Measurements from ENCODE around the gene GPRIN1. TPM values are rescaled to one million over a fixed set of nuclear protein-coding genes. Genes with fewer than 3 reads are reported as not detected.
"Not testable (repeated sequence)": the region's sequence is repeated elsewhere in the genome, so short reads cannot be mapped to it uniquely, and the experiment has no call there.

GPRIN1 gene
- polyA plus RNA-seq, 1 experiment = 4.0 TPM

DNA sequence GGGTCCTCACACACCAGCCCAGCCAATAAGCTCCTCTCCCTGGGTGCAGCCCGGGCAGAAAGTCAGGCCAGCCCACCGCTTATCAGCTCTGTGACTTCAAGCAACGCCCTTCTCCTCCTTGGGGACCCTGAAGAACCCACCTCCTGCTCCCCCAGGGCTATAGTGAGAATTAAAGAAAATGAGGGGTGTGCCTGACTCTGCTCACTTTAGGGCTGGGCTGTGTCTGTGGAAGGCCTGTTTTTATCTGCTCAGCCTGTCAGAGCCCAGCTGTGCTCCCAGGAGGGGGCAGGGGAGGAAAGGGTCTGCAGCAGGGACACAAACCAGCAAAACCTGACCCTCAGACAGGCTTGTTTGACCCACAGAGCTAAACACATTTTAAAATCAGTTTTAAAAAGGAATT is 3.9 kb downstream of the GPRIN1 start:
- Histone ChIP-seq H3K27me3 (ENCODE audit: control insufficient read depth, insufficient read depth, low read length) (no peaks in the 10 kb centered on the region), H3K9me3 (ENCODE audit: control insufficient read depth, insufficient read depth, low read length) (no peaks in the 10 kb centered on the region), H3K27ac (ENCODE audit: low read depth, low read length) (peak overlapping the region; percentile 11), H3K4me3 (ENCODE audit: low read depth, low read length) (no peak overlapping the region)
- no peak for DNase-seq (ENCODE audit: low read depth, low spot score)
- CTCF ChIA-PET = interaction anchor here (1.4 to 1.6 kb wide), 3 partner anchors 31 to 55 kb away, joined by 4 to 5 read pairs (median 4); no protein-coding TSS in a partner anchor
- TF ChIP-seq CTCF (IDR thresholded peaks at IDR 0.05; ENCODE audit: low read depth, low read length) = no peak
- POLR2A ChIA-PET = no interaction called here

- ChIA-PET POLR2A (no interaction called here), CTCF (interaction anchor here (1.7 kb wide), 1 partner anchor 29 kb away, joined by 5 read pairs; no protein-coding TSS in a partner anchor)
- Histone ChIP-seq H3K9me3 (ENCODE audit: control insufficient read depth, insufficient read depth, low read length) (no peaks in the 10 kb centered on the region; the same call in 1 of the 2 replicates), H3K27me3 (ENCODE audit: control insufficient read depth, insufficient read depth, low read length) (no peaks in the 10 kb centered on the region), H3K27ac (ENCODE audit: low read depth, low read length) (no peak overlapping the region), H3K4me3 (ENCODE audit: low read depth, low read length) (no peak overlapping the region)
- DNase-seq (ENCODE audit: low read depth, low spot score) = no peak
- no peak for TF ChIP-seq CTCF (IDR thresholded peaks at IDR 0.05; ENCODE audit: low read depth, low read length)
Measured at GRCh38 chr5:176603091-176603490, 6.9 kb downstream of the GPRIN1 start.

DNA sequence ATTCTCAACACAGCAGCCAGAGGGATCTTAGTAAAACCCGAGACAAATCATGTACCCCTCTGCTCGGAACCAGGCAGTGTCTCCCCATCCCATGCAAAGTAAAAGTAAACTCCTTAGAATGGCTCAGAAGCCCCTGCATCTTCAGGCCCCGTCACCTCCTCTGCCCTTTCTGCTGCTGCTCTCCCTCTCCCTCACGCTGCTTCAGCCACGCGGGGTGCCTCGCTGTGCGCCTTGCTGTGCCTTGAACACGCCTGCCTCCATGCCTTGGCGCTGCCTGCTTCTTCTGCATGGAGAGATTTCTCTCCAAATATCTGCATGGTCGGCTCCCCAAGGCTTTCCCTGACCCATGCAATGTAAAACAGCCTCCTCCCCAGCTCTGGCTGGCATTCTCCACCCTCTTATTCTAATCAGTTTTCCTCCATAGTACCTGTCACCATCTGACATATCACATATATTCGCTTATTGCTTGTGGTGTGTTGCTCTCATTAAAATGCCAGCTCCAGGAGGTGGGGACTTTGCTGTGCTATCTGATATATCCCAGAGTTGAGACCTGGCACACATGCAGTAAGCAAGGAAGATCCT is 8.0 kb downstream of the GPRIN1 start:
- POLR2A ChIA-PET = no interaction called here
- H3K27me3 ChIP-seq (ENCODE audit: control insufficient read depth, insufficient read depth, low read length) = no peaks in the 10 kb centered on the region
- H3K4me3 ChIP-seq (ENCODE audit: low read depth, low read length) = no peak overlapping the region
- H3K9me3 ChIP-seq (ENCODE audit: control insufficient read depth, insufficient read depth, low read length) = no peaks in the 10 kb centered on the region; the same call in 1 of the 2 replicates
- no peak overlapping the region for H3K27ac ChIP-seq (ENCODE audit: low read depth, low read length)
- CTCF ChIA-PET = interaction anchor here (1.7 kb wide), 1 partner anchor 28 kb away, joined by 5 read pairs; no protein-coding TSS in a partner anchor
- no peak for DNase-seq (ENCODE audit: low read depth, low spot score)
- no peak for TF ChIP-seq CTCF (IDR thresholded peaks at IDR 0.05; ENCODE audit: low read depth, low read length)

DNA sequence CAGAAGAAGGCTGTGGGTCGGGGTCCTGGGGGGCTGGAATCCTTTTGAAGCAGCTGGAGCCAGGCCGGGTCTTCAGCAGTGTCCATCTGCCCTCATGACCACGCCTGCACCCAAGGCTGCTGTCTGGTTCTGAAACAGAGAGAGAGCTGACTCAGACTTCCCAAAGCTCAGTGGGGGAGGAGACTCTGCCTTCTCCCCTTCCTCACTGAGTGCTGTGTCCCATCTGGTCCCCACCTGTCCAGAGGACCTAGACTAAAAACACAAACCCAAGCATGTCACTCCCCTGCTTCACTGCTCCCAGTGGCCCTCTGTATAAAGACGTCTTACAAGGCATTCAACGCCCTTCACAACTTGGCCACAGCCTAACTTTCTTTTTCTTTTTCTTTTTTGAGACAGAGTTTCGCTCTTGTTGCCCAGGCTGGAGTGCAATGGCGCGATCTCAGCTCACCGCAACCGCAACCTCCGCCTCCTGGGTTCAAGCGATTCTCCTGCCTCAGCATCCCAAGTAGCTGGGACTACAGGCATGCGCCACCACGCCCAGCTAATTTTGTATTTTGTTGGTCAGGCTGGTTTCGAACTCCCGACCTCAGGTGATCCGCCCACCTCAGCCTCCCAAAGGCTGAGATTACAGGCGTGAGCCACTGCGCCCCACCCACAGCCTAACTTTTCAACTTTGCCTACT is 10.1 kb downstream of the GPRIN1 start:
- POLR2A ChIA-PET; H3K4me3 ChIP-seq (ENCODE audit: low read depth, low read length); H3K9me3 ChIP-seq (ENCODE audit: control insufficient read depth, insufficient read depth, low read length); H3K27me3 ChIP-seq (ENCODE audit: control insufficient read depth, insufficient read depth, low read length); CTCF ChIA-PET; DNase-seq (ENCODE audit: low read depth, low spot score); H3K27ac ChIP-seq (ENCODE audit: low read depth, low read length): not testable (repeated sequence)

- ChIA-PET POLR2A (no interaction called here), CTCF (interaction anchor here (1.2 kb wide), 1 partner anchor 24 kb away, joined by 3 read pairs; no protein-coding TSS in a partner anchor)
- no peak for TF ChIP-seq CTCF (IDR thresholded peaks at IDR 0.05; ENCODE audit: low read depth, low read length)
Measured at GRCh38 chr5:176597417-176598389, 12.3 kb downstream of the GPRIN1 start.

More at GRCh38 chr5:176597417-176598389, 12.3 kb downstream of the GPRIN1 start:
- Histone ChIP-seq H3K27ac (ENCODE audit: low read depth, low read length) (no peak overlapping the region), H3K4me3 (ENCODE audit: low read depth, low read length) (no peak overlapping the region), H3K9me3 (ENCODE audit: control insufficient read depth, insufficient read depth, low read length) (no peaks in the 10 kb centered on the region; the same call in 1 of the 2 replicates), H3K27me3 (ENCODE audit: control insufficient read depth, insufficient read depth, low read length) (no peaks in the 10 kb centered on the region)
- DNase-seq (ENCODE audit: low read depth, low spot score) = no peak

All from AG04450 (cell line).